Measurements from ENCODE around the gene ZNF486.
"Not testable (repeated sequence)": the region's sequence is repeated elsewhere in the genome, so short reads cannot be mapped to it uniquely, and the experiment has no call there.

The ZNF486 gene

DNA sequence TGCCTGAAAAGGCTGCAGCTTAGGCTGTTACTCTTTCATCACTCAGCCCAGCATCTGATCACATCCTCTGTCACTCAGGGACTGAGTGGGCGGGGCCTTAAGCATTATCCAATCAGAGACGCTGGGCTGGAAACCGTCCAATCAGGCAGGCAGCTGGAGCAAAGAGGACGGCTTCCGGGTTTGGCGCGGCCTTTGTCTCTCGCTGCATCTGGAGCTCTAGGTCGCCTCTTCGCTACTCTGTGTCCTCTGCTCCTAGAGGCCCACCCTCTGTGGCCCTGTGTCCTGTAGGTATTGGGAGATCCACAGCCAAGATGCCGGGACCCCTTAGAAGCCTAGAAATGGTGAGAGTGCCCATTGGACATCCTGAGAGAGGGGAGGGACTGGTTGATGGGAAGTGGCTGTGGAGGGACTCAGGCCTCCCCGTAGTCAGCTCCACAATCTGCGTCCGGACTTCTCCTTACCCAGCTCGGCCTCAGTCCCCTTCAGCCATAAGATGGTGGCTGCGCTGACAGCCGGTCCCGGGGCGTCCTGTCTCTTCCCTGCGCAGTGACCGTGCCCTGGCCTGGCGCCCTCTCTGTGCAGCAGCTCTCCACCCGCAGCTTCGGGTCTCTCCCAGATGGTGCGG lies at the start of gene ZNF486:
TSS of gene ZNF486 (plus strand) at position 195 of the 625 bp plus-strand sequence. CDS start at position 312, 117 bp downstream.
- H3K4me3 ChIP-seq (ENCODE audit: low read depth, low read length), result peak within 1 kb of the TSS; percentile 83
- peak; percentile 85 for DNase-seq (ENCODE audit: low read depth)

DNA sequence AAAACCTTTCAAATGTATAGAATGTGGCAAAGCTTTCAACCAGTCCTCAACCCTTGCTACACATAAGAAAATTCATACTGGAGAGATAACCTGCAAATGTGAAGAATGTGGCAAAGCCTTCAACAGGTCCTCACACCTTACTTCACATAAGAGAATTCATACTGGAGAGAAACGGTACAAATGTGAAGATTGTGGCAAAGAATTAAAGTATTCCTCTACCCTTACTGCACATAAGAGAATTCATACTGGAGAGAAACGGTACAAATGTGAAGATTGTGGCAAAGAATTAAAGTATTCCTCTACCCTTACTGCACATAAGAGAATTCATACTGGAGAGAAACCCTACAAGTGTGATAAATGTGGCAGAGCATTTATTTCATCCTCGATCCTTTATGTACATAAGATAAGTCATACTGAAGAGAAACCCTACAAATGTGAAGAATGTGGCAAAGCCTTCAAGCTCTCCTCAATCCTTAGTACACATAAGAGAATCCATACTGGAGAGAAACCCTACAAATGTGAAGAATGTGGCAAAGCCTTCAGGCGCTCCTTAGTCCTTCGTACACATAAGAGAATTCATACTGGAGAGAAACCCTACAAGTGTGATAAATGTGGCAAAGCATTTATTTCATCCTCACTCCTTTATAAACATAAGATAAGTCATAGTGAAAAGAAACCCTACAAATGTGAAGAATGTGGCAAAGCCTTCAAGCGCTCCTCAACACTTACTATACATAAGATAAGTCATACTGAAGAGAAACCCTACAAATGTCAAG lies 48.8 kb upstream of the ZNF486 start:
- DNase-seq (ENCODE audit: low read depth); H3K4me3 ChIP-seq (ENCODE audit: low read depth, low read length): not testable (repeated sequence)

DNA sequence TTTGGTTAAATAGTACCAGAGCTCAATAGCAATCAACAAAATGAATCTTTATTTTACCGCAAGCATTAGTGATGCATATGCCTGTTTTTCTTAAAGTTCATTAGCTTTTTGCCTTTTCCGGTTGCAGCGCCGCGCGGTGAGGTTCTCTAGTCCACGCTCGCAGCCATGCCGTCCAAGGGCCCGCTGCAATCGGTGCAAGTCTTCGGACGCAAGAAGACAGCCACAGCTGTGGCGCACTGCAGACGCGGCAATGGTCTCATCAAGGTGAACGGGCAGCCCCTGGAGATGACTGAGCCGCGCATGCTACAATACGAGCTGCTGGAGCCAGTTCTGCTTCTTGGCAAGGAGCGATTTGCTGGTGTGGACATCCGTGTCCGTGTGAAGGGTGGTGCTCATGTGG lies 42.1 kb upstream of the ZNF486 start:
- DNase-seq (ENCODE audit: low read depth), result no peak
- H3K4me3 ChIP-seq (ENCODE audit: low read depth, low read length), result no peak overlapping the region

DNA sequence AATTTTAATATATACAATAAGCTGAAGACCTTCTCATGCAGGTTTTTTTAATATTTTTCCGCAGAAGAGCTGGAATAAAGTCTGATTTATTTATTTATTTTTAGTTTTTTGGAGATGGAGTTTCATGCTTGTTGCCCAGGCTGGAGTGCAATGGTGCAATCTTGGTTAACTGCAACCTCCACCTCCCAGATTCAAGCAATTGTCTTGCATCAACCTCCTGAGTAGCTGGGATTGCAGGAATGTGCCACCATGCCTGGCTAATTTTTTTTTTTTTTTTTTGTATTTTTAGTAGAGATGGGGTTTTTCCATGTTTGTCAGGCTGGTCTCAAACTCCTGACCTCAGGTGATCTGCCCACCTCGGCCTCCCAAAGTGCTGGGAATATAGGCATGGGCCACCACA lies 34.1 kb upstream of the ZNF486 start:
- H3K4me3 ChIP-seq (ENCODE audit: low read depth, low read length); DNase-seq (ENCODE audit: low read depth): not testable (repeated sequence)

DNA sequence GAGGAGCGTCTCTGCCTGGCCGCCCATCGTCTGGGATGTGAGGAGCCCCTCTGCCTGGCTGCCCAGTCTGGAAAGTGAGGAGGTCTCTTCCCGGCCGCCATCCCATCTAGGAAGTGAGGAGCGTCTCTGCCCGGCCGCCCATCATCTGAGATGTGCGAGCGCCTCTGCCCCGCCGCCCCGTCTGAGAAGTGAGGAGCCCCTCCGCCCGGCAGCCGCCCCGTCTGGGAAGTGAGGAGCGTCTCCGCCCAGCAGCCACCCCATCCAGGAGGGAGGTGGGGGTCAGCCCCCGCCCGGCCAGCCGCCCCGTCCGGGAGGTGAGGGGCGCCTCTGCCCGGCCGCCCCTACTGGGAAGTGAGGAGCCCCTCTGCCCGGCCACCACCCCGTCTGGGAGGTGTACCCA lies 29.3 kb upstream of the ZNF486 start:
- not testable (repeated sequence) for H3K4me3 ChIP-seq (ENCODE audit: low read depth, low read length)

DNA sequence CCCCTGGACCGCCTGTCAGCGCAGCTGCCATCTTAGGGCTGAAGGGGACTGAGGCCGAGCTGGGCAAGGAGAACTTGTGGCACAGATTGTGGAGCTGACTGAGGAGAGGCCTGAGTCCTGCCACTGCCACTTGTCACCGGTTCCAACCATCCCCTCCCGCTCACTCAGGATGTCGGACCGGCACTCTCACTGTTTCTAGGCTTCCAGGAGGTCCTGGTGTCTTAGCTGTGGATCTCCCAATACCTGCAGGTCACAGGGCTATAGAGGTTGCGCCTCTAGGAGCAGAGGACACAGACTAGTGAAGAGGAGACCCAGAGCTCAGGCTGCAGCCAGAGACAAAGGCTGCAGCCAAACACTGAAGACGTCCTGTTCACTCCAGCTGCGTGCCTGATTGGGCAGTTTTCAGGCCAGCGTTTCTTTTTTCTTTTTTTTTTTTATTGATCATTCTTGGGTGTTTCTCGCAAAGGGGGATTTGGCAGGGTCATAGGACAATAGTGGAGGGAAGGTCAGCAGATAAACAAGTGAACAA lies 15.3 kb upstream of the ZNF486 start:
- no peak for DNase-seq (ENCODE audit: low read depth)
- H3K4me3 ChIP-seq (ENCODE audit: low read depth, low read length), result no peak overlapping the region

More for the DNA sequence above, 29.3 kb upstream of the ZNF486 start:
- not testable (repeated sequence) for DNase-seq (ENCODE audit: low read depth)

DNA sequence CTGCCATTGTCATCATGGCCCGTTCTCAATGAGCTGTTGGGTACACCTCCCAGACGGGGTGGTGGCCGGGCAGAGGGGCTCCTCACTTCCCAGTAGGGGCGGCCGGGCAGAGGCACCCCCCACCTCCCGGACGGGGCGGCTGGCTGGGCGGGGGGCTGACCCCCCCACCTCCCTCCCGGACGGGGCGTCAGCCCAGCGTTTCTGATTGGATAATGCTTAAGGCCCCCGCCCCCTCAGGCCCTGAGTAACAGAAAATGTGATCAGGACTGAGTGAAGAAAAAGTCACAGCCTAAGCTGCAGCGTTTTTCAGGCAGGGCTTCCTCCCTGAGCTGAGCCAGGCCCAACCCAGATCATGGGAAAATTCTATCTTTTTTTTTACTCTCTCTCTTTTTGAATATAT lies 14.5 kb upstream of the ZNF486 start:
- not testable (repeated sequence) for H3K4me3 ChIP-seq (ENCODE audit: low read depth, low read length)

DNA sequence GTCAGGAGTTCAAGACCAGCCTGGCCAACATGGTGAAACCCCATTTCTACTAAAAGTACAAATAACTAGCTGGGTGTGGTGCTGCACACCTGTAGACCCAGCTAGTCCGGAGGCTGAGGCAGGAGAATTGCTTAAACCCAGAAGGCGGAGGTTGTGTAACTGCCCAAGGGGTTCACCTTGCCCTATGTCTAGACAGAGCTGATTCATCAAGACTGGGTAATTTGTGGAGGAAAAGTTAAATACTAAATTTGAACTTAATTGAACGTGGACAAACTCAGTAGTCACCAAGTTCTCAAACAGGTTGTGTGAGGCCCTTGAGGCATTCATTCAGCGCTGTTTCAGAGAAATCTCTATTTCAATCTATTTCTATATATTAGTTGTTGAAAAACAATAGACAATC lies 13.7 kb upstream of the ZNF486 start:
- DNase-seq (ENCODE audit: low read depth), result no peak
- H3K4me3 ChIP-seq (ENCODE audit: low read depth, low read length), result no peak overlapping the region

More for the DNA sequence above, 14.5 kb upstream of the ZNF486 start:
- not testable (repeated sequence) for DNase-seq (ENCODE audit: low read depth)

DNA sequence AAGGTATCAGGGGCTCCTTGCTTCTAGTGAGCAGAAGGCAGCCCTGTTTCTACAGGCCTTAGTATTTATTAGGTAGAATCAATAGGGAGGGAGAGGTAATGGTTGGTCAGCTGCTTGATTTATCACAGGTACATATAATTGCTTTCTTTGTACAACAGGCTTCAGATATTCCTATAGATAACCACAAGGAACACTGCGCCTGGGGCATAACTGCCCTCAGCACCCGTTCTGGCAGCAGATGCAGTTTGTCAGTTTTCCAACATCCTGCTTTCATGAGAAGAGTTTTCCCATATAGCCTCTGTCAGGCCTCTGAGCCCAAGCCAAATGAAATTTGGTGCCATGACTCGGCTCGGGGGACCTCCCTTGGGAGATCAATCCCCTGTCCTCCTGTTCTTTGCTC lies 12.4 kb upstream of the ZNF486 start:
- no peak for DNase-seq (ENCODE audit: low read depth)
- H3K4me3 ChIP-seq (ENCODE audit: low read depth, low read length), result no peak overlapping the region

DNA sequence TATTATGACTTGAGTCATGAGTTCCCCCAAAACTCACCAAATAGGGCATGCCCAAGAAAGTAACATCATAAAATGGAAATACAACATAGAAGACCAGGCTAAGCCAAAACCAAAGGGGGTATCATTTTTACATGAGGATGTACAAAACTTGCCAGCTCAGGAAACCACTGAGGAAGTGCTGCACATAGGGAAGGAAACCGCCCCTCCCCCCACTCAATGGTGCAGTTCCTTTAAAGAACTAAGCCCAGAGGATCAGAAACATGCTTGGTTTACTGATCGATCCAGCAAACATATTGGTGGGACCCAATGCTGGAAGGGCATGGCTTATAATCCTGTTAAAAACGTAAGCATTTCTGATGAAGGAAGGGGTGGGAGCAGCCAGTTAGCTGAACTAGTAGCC lies 4.2 kb upstream of the ZNF486 start:
- no peak overlapping the region for H3K4me3 ChIP-seq (ENCODE audit: low read depth, low read length)
- no peak for DNase-seq (ENCODE audit: low read depth)

DNA sequence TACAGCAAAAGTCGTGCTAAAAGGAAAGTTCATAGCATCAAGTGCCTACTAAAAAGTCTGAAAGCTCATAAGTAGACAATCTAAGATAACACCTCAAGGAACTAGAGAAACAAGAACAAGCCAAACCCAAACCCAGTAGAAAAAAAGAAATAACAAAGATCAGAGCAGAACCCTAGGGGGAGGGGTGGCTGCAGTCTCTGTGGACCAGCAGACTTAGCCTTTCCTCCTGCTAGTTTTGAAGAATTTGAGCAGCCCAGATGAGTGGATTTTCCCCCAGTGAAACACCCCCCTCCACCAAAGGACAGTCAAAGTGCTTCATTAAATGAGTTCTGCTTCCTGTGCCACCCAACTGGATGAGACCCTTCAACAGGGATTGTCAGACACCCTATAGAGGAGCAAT lies 2.6 kb upstream of the ZNF486 start:
- no peak overlapping the region for H3K4me3 ChIP-seq (ENCODE audit: low read depth, low read length)
- DNase-seq (ENCODE audit: low read depth), result no peak

DNA sequence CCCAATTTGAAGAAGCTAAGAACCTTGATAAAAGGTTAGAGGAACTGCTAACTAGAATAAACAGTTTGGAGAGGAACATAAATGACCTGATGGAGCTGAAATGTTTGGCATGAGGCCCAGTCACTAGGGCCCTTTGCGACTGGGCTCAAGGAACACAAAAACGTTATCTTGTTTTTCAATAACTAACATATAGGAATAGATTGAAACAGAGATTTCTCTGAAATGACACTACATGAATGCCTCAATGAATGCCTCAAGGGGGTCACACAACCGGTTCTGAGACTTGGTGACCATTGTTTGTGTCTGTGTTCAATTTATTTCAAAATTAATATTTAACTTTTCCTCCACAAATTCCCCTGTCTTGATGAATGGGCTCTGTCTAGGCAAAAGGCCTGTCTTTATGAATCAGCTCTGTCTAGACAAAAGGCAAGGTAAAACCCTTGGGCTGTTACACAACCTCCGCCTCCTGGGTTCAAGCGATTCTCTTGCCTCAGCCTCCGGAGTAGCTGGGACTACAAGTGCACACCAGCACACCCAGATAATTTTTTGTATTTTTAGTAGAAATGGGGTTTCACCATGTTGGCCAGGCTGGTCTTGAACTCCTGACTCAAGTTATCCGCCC lies 932 bp upstream of the ZNF486 start:
- H3K4me3 ChIP-seq (ENCODE audit: low read depth, low read length), result no peak overlapping the region
- DNase-seq (ENCODE audit: low read depth), result no peak

DNA sequence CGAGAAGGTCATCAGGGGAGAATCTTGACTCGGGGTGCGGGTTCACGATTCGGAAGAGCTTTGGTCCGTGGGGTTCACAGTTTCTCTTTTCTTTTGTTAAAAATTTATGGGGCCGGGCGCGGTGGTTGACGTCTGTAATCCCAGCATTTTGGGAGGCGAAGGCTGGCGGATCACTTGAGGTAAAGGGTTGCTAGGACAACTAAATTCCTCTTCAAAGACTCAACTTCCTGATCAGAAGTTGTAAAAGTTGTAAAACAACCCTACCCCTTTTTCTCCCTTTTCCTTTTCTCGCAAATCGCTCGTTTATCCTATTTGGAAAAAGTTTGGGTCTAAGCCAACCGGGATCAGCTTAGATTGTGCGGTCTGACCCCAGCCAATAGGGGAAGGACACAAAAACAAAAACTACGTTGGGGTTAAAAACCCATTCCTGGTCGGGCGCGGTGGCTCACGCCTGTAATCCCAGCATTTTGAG lies 673 bp downstream of the ZNF486 start:
- peak overlapping the region; percentile 83 for H3K4me3 ChIP-seq (ENCODE audit: low read depth, low read length)
- peak; percentile 24 for DNase-seq (ENCODE audit: low read depth)

DNA sequence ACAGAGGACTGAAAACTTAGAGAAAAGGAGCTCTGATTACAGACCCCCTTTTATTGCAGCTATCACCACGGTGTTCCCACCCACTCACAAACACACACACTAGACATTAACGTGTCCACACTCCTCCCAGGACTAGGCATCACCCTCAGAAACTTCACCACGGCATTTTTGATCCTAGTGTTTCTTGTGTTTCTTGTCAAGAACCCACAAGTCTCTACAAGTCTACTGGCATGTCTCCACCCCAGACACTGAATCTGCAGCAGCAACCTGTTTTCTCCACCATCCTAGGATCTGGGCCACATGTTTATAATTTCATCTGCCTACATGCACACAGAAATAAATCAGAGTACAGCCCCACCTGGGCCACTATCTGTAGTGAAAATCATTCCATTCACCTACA lies 4.3 kb downstream of the ZNF486 start:
- DNase-seq (ENCODE audit: low read depth), result no peak
- H3K4me3 ChIP-seq (ENCODE audit: low read depth, low read length), result no peak overlapping the region

DNA sequence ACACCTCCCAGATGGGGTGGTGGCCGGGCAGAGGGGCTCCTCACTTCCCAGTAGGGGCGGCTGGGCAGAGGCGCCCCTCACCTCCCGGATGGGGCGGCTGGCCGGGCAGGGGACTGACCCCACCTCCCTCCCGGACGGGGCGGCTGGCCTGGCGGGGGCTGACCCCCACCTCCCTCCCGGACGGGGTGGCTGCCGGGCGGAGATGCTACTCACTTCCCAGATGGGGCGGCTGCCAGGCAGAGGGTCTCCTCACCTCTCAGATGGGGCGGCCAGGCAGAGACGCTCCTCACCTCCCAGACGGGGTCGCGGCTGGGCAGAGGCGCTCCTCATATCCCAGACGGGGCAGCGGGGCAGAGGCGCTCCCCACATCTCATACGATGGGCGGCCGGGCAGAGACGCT lies 8.8 kb downstream of the ZNF486 start:
- not testable (repeated sequence) for H3K4me3 ChIP-seq (ENCODE audit: low read depth, low read length); DNase-seq (ENCODE audit: low read depth)

DNA sequence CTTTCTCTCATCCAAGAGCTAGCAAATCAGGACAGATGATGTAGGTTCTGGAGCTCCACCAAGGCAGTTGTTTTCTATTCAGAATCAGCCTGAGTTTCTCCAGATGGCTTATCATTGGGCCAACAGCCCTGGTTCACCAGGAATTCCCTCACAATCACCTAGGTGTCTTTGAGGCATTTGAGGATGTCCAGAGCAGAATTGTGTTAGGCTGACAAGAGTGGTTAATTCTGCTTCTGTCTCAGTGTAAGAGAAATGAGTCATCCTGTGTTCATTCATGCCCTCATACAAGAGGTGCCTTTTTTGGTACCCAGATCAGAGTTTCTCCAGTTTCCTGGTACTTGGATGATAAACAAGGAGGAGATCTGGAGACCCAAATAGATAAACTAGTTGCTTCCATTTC lies 12.9 kb downstream of the ZNF486 start:
- H3K4me3 ChIP-seq (ENCODE audit: low read depth, low read length); DNase-seq (ENCODE audit: low read depth): not testable (repeated sequence)

DNA sequence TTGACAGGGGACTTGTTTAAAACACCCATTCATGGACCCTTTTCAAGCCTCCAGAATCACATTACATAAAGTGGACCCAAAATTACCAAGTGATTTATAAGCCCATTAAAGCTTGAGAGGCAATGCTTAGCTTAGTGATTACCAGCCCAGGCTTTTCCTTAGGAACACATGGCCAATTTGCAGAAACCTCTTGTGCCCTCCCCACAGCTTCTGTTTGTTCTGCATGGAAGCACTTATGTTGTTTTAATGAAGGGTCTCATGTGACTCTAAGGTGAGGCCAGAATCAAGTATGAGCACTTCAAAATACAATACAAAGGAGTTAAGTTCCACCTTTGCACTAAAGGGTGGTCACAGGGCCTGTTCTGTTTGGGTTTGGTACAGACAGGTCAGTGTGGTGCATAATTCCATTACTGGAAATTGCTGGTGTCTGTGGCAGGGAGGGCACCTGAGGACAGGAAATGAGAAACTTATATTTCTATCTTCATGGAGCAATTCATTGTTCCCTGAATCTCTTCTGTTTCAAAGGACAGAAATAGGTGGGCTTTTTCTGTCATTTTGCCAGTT lies 15.3 kb downstream of the ZNF486 start:
- no peak overlapping the region for H3K4me3 ChIP-seq (ENCODE audit: low read depth, low read length)
- DNase-seq (ENCODE audit: low read depth), result no peak

DNA sequence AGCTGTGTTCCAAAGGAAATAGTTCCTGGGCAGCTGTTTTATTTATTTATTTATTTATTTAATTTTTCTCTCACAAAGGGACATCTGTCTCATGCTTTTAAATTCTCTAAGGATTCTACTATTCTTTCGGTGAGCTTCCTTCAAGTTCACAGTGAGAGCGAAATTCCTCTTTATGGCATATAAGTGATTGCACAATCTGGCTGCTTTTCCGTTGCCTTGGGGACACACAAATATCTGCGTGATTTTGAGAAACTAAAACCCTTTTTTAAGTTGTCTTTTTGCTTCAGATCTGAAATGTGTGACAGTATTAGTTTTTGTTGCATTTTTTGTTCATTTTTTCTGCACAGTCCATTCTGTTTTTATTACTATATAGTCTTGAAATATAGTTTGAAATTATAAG lies 19.2 kb downstream of the ZNF486 start:
- H3K4me3 ChIP-seq (ENCODE audit: low read depth, low read length), result no peak overlapping the region
- DNase-seq (ENCODE audit: low read depth), result no peak

DNA sequence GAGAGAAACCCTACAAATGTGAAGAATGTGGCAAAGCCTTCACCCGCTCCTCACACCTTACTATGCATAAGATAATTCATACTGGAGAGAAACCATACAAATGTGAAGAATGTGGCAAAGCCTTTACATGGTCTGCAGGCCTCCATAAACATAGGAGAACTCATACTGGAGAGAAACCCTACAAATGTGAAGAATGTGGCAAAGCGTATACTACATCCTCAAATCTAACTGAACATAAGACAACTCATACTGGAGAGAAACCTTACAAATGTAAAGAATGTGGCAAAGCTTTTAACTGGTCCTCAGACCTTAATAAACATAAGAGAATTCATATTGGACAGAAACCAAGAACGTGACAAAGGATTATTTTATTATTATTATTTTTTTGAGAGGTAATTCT lies 30.7 kb downstream of the ZNF486 start:
- no peak overlapping the region for H3K4me3 ChIP-seq (ENCODE audit: low read depth, low read length)
- DNase-seq (ENCODE audit: low read depth), result no peak

DNA sequence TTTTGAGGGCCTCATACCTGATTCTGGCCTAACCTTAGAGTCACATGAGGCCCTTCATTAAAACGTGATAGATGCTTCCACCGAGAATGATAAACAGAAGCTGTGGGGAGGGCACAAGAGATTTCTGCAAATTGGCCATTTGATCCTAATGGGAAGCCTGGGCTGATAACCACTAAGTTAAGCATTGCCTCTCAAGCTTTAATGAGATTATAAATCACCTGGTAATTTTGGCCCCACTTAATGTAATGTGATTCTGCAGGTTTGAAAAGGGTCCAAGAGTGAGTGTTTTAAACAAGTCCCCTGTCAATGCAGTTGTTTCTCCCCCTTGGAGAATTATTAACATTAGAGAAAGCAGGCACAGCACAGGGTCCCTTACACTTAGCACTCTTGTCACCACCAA lies 42.0 kb downstream of the ZNF486 start:
- DNase-seq (ENCODE audit: low read depth), result no peak
- no peak overlapping the region for H3K4me3 ChIP-seq (ENCODE audit: low read depth, low read length)

Data from skeletal muscle cell (primary cell).